GM12872 (cell line): ENCODE measurements around the gene KRTAP10-1.

ENCODE experiments used
- CTCF ChIP-seq: IDR thresholded peaks from 3 replicates; pipeline ENCODE4 v1.5.1; 2011; ENCODE audit warnings: low read depth, mild to moderate bottlenecking, low read length, moderate library complexity; ENCODE audit not compliant: insufficient read depth

Gene KRTAP10-1

GRCh38 chr21:44527983-44528633 lies 11.9 kb downstream of the KRTAP10-1 start:
- no peak for TF ChIP-seq CTCF

DNA sequence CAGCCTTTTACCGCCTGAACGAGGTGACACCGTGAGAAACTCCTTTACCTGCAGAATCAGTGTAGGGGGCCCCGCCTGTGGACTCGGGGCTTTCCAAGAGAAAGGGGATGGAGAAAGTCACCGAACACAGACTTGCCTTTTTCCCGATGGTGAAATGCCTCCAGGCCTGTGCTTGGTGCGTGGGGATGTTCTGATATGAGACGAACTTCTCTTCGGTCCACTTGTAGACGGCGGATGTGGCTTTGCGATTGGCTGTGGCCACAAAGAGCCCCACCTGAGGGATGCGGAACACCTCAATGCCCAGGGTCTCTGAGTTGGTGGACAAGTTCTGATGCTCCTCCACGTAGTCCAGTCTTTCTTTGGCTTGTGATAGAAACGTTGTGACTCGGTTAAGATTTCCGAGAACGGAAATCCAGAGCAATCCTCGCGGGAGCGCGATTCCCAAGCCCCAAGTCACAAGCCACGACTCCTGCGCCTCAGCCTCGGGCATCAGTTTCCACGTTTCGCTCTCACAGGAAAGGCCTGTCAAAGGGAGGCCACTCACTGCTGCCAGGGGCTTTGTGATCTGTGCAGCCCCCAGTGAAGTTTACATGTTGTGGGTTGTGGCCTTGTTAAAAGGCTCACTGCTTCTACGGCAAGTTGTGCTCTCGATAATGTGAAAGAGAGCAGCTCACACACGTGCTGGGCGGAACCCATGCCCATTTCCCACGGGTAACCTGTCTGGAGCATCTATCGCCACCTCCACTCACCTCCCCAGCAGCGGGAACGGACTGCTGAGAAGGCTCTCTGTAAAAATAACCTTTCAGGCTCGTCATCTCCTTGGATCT lies 12.6 kb downstream of the KRTAP10-1 start:
- no peak for TF ChIP-seq CTCF

DNA sequence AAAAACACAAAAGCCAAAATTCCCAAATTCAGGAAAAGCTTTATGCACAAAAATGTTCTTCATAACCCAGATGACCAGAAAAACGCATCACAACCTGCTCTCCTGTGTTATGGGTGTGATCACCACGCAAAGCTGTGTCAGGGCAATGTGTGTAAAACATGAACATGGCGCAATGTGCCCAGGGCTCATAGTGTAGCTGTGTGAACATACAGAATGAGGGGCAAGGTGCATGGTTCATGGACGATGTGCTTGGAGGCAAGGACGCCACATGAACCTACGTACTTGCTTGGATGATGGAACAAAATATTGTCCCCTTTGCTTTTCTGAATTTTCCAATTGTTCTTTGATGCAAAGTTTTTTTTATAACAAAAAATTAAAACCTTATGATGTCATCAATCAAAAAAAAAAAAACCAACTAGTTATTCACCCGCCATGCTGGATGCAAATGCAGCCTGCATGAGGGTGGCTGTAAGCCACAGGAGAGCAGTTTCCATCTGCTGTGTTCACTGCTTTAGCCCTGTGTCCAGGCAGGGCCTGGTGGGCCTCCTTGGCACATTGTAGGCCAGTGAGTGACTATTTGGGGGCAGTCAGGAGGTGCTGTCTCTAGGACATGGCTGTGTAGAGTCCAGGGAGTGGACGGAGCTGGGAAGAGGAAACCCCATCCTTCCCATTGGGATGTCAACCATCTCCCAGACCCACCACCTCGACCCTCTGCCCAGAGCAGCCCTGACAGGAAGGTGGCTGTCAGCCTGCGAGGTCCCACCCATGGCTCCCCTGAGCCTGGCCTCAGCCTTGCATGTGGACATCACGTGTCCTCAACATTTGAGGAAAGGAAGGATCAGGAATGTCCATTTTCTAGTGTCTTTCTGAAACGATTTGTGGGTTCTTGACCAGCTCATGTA lies 13.6 kb downstream of the KRTAP10-1 start:
- TF ChIP-seq CTCF = no peak

- no peak for TF ChIP-seq CTCF
Measured at GRCh38 chr21:44525391-44526095, 14.5 kb downstream of the KRTAP10-1 start.

DNA sequence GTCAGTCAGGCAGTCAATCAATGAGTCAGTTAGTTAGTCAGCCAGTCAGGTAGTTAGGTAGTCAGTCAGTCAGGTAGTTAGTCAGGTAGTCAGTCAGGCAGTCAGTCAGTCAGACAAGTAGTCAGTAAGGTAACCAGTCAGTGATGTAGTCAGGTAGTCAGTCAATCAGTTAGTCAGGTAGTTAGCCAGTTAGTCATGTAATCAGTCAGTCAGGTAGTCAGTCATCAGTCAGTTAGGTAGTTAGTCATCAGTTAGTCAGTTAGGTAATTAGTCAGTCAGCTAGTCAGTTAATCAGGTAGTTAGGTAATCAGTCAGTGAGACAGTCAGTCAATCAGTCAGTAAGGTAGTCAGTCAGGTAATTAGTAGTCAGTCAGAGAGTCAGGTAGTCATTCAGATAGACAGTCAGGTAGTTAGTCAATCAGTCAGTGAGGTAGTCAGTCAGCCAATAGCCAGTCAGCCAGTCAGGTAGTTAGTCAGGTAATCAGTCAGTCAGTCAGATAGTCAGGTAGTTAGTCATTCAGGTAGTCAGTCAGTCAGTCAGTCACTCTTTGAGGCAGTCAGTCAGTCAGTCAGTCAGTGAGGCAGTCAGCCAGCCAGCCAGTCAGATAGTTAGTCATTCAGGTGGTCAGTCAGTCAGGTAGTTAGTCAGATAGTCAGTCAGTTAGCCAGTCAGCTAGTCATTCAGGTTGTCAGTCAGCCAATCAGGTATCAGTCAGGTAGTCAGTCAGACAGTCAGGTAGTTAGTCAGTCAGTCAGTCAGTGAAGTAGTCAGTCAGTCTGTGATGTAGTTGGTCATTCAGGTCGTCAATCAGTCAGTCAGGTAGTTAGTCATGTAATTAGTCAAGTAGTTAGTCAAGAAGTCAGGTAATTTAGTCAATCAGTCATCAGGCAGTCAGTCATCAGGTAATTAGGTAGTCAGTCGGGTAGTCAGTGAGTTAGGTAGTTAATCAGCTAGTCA lies 15.3 kb downstream of the KRTAP10-1 start:
- TF ChIP-seq CTCF = no peak

- TF ChIP-seq CTCF = no peak
Measured at GRCh38 chr21:44523567-44524413, 16.2 kb downstream of the KRTAP10-1 start.
